Measurements from ENCODE around the gene OXTR.

DNA sequence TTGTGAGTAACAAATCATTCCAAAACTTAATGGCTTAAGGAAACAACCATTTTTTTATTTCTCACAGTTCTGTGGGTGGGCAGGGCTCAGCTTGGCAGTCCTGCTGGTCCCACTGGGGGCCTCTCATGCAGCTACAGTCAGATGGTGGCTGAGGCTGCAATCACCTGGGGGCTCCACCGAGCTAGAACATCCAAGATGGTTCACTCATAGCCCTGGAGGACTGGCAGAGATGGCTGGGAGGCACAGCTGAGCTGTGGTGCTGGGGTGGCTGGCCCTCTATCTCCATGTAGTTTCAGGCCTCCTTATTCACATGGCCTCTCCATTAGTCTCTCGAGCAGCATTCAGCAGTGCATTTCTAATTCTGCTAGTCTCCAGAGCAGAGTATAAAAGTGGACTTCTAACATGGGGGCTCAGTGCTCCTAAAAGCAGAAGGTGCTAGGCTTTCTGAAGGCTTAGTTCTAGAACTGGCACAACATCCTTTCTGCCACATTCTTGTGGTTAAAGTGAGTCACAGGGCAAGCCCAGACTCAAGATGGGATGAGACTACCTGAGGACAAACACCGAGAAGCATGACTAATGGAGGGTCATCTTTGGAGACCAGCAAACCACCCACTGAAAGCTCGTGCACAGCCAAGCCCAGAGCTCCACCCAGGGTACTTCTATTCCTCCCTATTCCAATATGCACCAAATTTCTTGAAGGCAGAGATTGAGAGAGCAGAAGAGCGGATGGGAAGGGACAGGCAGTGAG lies 29.5 kb downstream of the OXTR start:
- TF ChIP-seq EZH2phosphoT487 (IDR thresholded peaks at IDR 0.05; ENCODE audit: insufficient read depth, low read depth) (no peak), EZH2 (IDR thresholded peaks at IDR 0.05; ENCODE audit: insufficient read depth, poor library complexity, severe bottlenecking) (no peak)
